Left lung (tissue), 10 donors: Measurements from ENCODE around the gene ZSWIM8. TPM values are rescaled to one million over a fixed set of nuclear protein-coding genes. Genes with fewer than 3 reads are reported as not detected.
A peak's percentile ranks its signal among the peaks of the same experiment; 100 is the strongest.
"Not testable (repeated sequence)": the region's sequence is repeated elsewhere in the genome, so short reads cannot be mapped to it uniquely, and the experiment has no call there.

Source experiments
- ATAC-seq: fragments of 200-7000 bp; cut with Tn5 transposase; one replicate; pipeline ENCODE4 v1.9.1; 2020; ENCODE audit warnings: moderate library complexity
- DNase-seq, 4 donors: peaks; one replicate each; pipeline ENCODE4 v3.0.0-alpha.2; 2013 to 2020
- H3K27ac ChIP-seq, 2 donors: fragments of 200-600 bp; sonication (generic) in 1 of 2; one replicate each; pipeline versions ENCODE4 v1.5.0 to v1.8.0; 2020 to 2021
- H3K27me3 ChIP-seq, 2 donors: fragments of 200-600 bp; sonication (generic) in 1 of 2; one replicate each; pipeline versions ENCODE4 v1.5.0 to v1.8.0; 2020 to 2021
- H3K36me3 ChIP-seq, 2 donors: fragments of 200-600 bp; sonication (generic) in 1 of 2; one replicate each; pipeline versions ENCODE4 v1.5.0 to v1.8.0; 2020 to 2021
- H3K4me1 ChIP-seq, 2 donors: fragments of 200-600 bp; one replicate each; pipeline ENCODE4 v1.8.0; 2021
- H3K4me3 ChIP-seq, 2 donors: fragments of 200-600 bp; sonication (generic) in 1 of 2; one replicate each; pipeline versions ENCODE4 v1.5.0 to v1.8.0; 2020 to 2021; ENCODE audit warnings: mild to moderate bottlenecking in 1 of 2
- H3K9me3 ChIP-seq, 2 donors: fragments of 200-600 bp; sonication (generic) in 1 of 2; one replicate each; pipeline versions ENCODE4 v1.5.0 to v1.8.0; 2020 to 2021
- CTCF ChIP-seq, 2 donors: fragments of 200-600 bp; sonication (generic) in 1 of 2; IDR thresholded peaks; one replicate each; pipeline versions ENCODE4 v1.5.0 to v1.8.0; 2021; ENCODE audit warnings: antibody characterized with exemption in 2 of 2
- intact Hi-C, 2 donors: fragments of 100-400 bp; cut with DNase I; formaldehyde crosslinking; loops; one replicate each; pipeline versions ENCODE4 v1.11.2 to v1.14.2; 2022
- polyA plus RNA-seq, 6 donors: library from polyadenylated mRNA; unstranded; fragments of 120-200 nt; gene quantifications; one replicate each; pipeline ENCODE4 v1.2.1, GENCODE V29; 2013; ENCODE audit not compliant: insufficient read length in 6 of 6
- total RNA-seq, 2 donors: library from RNA; stranded (reverse); fragmentation: NEBNext Ultra II Directional; extraction: Animal tissue kit (Norgen Biotek cat#: 25700); gene quantifications; one replicate each; pipeline ENCODE4 v1.2.1, GENCODE V29; 2021
- donor health status: DM: no; HTN: yes; CAD: no.
- donor health status: DM: no; HTN: no; CAD: no.

The ZSWIM8 gene
- total and polyA plus RNA-seq, 8 donors, result 85.2 to 119 (median 96.4) TPM

DNA sequence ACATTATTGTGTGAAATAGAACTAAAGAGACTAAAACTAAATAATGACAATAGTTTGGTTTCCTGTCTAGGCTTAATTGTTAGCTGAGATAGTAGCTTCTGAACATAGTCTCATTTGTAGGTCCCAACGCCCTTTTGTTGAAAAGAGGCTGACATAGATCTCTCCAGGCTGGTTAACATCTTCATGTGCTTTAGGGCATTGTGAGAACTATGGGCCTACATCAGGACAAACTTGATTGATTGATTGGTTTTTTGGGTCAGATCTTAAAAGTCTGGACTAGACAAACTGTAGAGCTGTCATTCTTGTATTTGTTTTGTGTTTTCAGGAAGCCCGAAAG lies 2.7 kb upstream of the ZSWIM8 start:
- H3K4me1 ChIP-seq, result peaks cover 25 to 57% of the 10 kb centered on the region in 2 donors
- peak overlapping the region; percentile 78 to 90 for H3K4me3 ChIP-seq
- DNase-seq (no peak), ATAC-seq (no peak)
- no peaks in the 10 kb centered on the region for H3K27me3 ChIP-seq
- peak overlapping the region in 1 of 2 donors; percentile 93 for H3K27ac ChIP-seq
- H3K9me3 ChIP-seq, result no peaks in the 10 kb centered on the region
- intact Hi-C loops, result no loop called here
- peaks cover 0 to 23% of the 10 kb centered on the region in 2 donors for H3K36me3 ChIP-seq
- no peak for TF ChIP-seq CTCF (IDR thresholded peaks at IDR 0.05)

DNA sequence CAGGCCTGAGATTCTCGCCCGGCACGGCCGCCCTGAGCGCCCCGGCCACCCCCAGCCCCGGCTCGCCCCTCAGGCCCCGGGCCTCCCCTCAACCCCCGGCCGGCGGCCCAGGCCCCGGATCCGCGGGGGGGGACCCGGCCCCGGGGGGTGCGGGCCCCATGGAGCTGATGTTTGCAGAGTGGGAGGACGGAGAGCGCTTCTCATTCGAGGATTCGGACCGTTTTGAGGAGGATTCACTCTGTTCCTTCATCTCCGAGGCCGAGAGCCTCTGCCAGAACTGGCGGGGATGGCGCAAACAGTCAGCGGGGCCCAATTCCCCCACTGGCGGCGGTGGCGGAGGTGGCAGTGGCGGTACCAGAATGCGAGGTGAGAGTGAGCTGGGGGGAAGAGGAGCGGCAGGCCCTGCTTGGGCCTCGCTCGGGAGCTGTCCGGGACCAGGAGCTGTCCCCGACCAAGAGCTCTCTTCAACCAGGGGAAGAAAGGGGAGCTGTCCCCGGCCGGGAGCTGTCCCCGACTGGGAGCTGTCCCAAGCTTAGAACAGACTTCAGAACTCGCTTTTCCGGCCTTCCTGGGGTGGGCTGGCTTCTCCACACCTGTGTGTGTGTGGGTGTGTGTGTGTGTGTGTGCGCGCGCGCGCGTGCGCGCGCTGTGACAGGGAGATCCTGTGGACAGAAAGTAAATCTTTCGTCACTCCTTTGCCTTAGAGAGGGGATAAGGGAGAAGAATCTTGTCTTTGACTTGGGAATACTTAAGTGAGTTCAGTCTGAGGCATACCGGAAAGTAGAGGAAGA lies 510 bp downstream of the ZSWIM8 start:
- ATAC-seq (peak; percentile 31), DNase-seq (peak in 2 of 4 donors; percentile 52 to 55)
- intact Hi-C loops, result no loop called here

DNA sequence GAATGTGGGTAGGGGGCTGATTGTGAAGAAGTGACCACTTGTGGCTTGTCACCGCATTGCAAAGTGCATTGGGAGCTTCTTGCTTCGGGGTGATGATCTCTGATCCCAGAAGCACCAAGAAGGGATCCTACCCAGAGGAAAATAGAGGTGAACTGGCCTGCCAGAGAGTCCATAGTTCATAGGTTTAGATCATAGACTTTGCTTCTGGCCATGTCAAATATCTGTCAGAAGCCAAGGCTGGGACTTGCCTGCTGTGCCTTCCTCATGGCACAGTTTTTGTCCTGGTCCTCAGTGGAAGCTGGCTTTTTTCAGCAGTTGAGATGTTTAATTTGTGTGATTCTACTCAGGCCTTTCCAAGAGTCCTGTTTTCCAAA lies 1.1 kb downstream of the ZSWIM8 start:
- Histone ChIP-seq H3K27me3 (no peaks in the 10 kb centered on the region), H3K4me1 (peaks cover 22 to 54% of the 10 kb centered on the region in 2 donors), H3K27ac (peak overlapping the region; percentile 87 to 94), H3K4me3 (peak overlapping the region; percentile 77 to 94), H3K9me3 (no peaks in the 10 kb centered on the region), H3K36me3 (peaks cover 0 to 30% of the 10 kb centered on the region in 2 donors)
- DNase-seq, result no peak
- TF ChIP-seq CTCF (IDR thresholded peaks at IDR 0.05), result no peak
- intact Hi-C loops, result no loop called here
- ATAC-seq, result no peak

More for the DNA sequence above, 510 bp downstream of the ZSWIM8 start:
- H3K27ac ChIP-seq, result peak overlapping the region; percentile 87 to 94
- no peaks in the 10 kb centered on the region for H3K27me3 ChIP-seq
- peaks cover 23 to 60% of the 10 kb centered on the region in 2 donors for H3K4me1 ChIP-seq
- H3K9me3 ChIP-seq, result no peaks in the 10 kb centered on the region
- no peak for TF ChIP-seq CTCF (IDR thresholded peaks at IDR 0.05)
- H3K4me3 ChIP-seq, result peak overlapping the region; percentile 77 to 94
- H3K36me3 ChIP-seq, result peaks cover 0 to 24% of the 10 kb centered on the region in 2 donors

- H3K27ac ChIP-seq, DNase-seq, intact Hi-C loops, ATAC-seq, H3K27me3 ChIP-seq, H3K9me3 ChIP-seq: not testable (repeated sequence)
- H3K36me3 ChIP-seq, result peaks cover 0 to 37% of the 10 kb centered on the region in 2 donors
- H3K4me1 ChIP-seq, result peaks cover 22 to 54% of the 10 kb centered on the region in 2 donors
- H3K4me3 ChIP-seq, result peak overlapping the region in 1 of 2 donors; percentile 94
These were observed 1.8 kb downstream of the ZSWIM8 start for GRCh38 chr10:73787031-73787800.

- Histone ChIP-seq H3K4me1 (peaks cover 16 to 36% of the 10 kb centered on the region in 2 donors), H3K36me3 (peaks cover 0 to 55% of the 10 kb centered on the region in 2 donors), H3K27ac (no peak overlapping the region), H3K27me3 (no peaks in the 10 kb centered on the region), H3K9me3 (no peaks in the 10 kb centered on the region), H3K4me3 (no peak overlapping the region)
- TF ChIP-seq CTCF (IDR thresholded peaks at IDR 0.05), result no peak
- intact Hi-C loops, result no loop called here
- ATAC-seq, result no peak
- no peak for DNase-seq
These were observed 3.7 kb downstream of the ZSWIM8 start for GRCh38 chr10:73788864-73789658.
